Progenitor cell of endocrine pancreas (in vitro differentiated cells): ENCODE results near the gene HECTD4. TPM values are rescaled to one million over a fixed set of nuclear protein-coding genes. Genes with fewer than 3 reads are reported as not detected.
A peak's percentile ranks its signal among the peaks of the same experiment; 100 is the strongest.
"Not testable (repeated sequence)": the region's sequence is repeated elsewhere in the genome, so short reads cannot be mapped to it uniquely, and the experiment has no call there.

Experiments used
- DNase-seq: peaks from one replicate; pipeline ENCODE4 v3.0.0; 2021; ENCODE audit warnings: low spot score; ENCODE audit not compliant: unreplicated experiment
- H3K27ac Mint-ChIP-seq: 2 replicates; pipeline ENCODE4 v1.8.0; 2021; ENCODE audit warnings: mild to moderate bottlenecking, moderate library complexity, mixed read lengths
- H3K27me3 Mint-ChIP-seq: 2 replicates; pipeline ENCODE4 v1.8.0; 2021; ENCODE audit warnings: mixed read lengths
- H3K36me3 Mint-ChIP-seq: 2 replicates; pipeline ENCODE4 v1.8.0; 2022; ENCODE audit warnings: mixed read lengths; ENCODE audit not compliant: insufficient read depth
- H3K4me1 Mint-ChIP-seq: 2 replicates; pipeline ENCODE4 v1.8.0; 2021; ENCODE audit warnings: low read depth, mixed read lengths
- H3K4me3 Mint-ChIP-seq: 2 replicates; pipeline ENCODE4 v1.8.0; 2021; ENCODE audit warnings: low read depth, mild to moderate bottlenecking, moderate library complexity, mixed read lengths
- H3K9me3 Mint-ChIP-seq: 2 replicates; pipeline ENCODE4 v1.8.0; 2021; ENCODE audit warnings: low read depth, mixed read lengths
- CTCF ChIP-seq: fragments of 200-600 bp; sonication (generic); IDR thresholded peaks from one replicate; pipeline ENCODE4 v1.5.0; 2021; ENCODE audit warnings: antibody characterized with exemption, mild to moderate bottlenecking; ENCODE audit not compliant: unreplicated experiment
- total RNA-seq: library from RNA; stranded (reverse); gene quantifications from 2 replicates; pipeline ENCODE4 v1.2.1, GENCODE V29; 2021

HECTD4 gene
- total RNA-seq, 1 donor from 2014 or later = 86.7 TPM

GRCh38 chr12:112409906-112410244, 27.6 kb upstream of the HECTD4 start:
- Mint-ChIP-seq H3K36me3 (peaks cover 24% of the 10 kb centered on the region), H3K4me3 (peak overlapping the region; percentile 100), H3K27me3 (peaks cover 4% of the 10 kb centered on the region), H3K9me3 (no peaks in the 10 kb centered on the region), H3K27ac (peak overlapping the region; percentile 100), H3K4me1 (peaks cover 17% of the 10 kb centered on the region)
- TF ChIP-seq CTCF = no peak
- DNase-seq = no peak

GRCh38 chr12:112409064-112409905, 27.1 kb upstream of the HECTD4 start, which contains the start of gene RPL6:
RPL6 (minus strand) TSS chr12:112409605; CDS start chr12:112408656, 949 bp downstream.
- no peaks in the 10 kb centered on the region for H3K9me3 Mint-ChIP-seq
- no peak for TF ChIP-seq CTCF
- H3K27me3 Mint-ChIP-seq = peaks cover 4% of the 10 kb centered on the region
- peaks cover 27% of the 10 kb centered on the region for H3K36me3 Mint-ChIP-seq
- H3K4me1 Mint-ChIP-seq = peaks cover 17% of the 10 kb centered on the region
- peak within 1 kb of the TSS; percentile 100 for H3K27ac Mint-ChIP-seq
- H3K4me3 Mint-ChIP-seq = peak within 1 kb of the TSS; percentile 100
- DNase-seq = peak; percentile 53

DNA sequence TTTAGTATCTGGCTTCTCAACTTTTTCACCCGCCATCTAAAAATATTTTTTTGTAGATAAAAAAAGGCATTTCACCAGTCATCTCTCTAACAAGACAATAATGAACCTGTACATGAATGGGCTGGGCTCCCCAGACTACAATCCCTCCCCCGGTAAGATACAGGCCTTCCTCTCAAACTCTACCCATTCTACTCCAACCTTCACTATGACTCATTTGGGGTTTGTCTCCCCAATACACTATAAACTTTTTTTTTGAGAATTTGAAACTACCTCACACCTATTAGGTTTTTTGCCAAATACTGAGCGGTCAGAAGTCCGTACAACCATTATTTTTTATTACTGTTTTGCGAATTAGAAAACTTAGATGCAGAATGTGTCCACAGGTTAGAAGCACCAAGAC, 26.4 kb upstream of the HECTD4 start:
- no peak for DNase-seq
- TF ChIP-seq CTCF = no peak
- Mint-ChIP-seq H3K4me3 (peak overlapping the region; percentile 100), H3K27me3 (no peaks in the 10 kb centered on the region), H3K4me1 (peaks cover 17% of the 10 kb centered on the region), H3K36me3 (peaks cover 27% of the 10 kb centered on the region), H3K9me3 (no peaks in the 10 kb centered on the region), H3K27ac (peak overlapping the region; percentile 100)

GRCh38 chr12:112407683-112408082, 25.5 kb upstream of the HECTD4 start:
- not testable (repeated sequence) for DNase-seq, H3K9me3 Mint-ChIP-seq, H3K27me3 Mint-ChIP-seq
- H3K4me3 Mint-ChIP-seq = peak overlapping the region; percentile 100
- peaks cover 17% of the 10 kb centered on the region for H3K4me1 Mint-ChIP-seq
- peak overlapping the region; percentile 93 for H3K27ac Mint-ChIP-seq
- peaks cover 27% of the 10 kb centered on the region for H3K36me3 Mint-ChIP-seq

- peak overlapping the region; percentile 59 for H3K27ac Mint-ChIP-seq
- DNase-seq = no peak
Measured at GRCh38 chr12:112406519-112407488, 24.6 kb upstream of the HECTD4 start.

More at GRCh38 chr12:112406519-112407488, 24.6 kb upstream of the HECTD4 start:
- Mint-ChIP-seq H3K4me3 (peak overlapping the region; percentile 100), H3K9me3 (no peaks in the 10 kb centered on the region), H3K36me3 (peaks cover 27% of the 10 kb centered on the region), H3K27me3 (no peaks in the 10 kb centered on the region), H3K4me1 (peaks cover 17% of the 10 kb centered on the region)
- no peak for TF ChIP-seq CTCF
